ENCODE data around the gene BNIP2. TPM values are rescaled to one million over a fixed set of nuclear protein-coding genes. Genes with fewer than 3 reads are reported as not detected.
A peak's percentile ranks its signal among the peaks of the same experiment; 100 is the strongest.

Gene BNIP2
- total and polyA plus RNA-seq, 11 donors, result 36.8 to 103 (median 78.6) TPM

- ATAC-seq (no peak), DNase-seq (no peak)
- TF ChIP-seq CTCF (IDR thresholded peaks at IDR 0.05) (no peak), POLR2A (IDR thresholded peaks at IDR 0.05) (no peak)
- intact Hi-C loops (cut with DNase I), result no loop called here
- no peak overlapping the region for H3K4me3 ChIP-seq
- H3K27ac ChIP-seq, result no peak overlapping the region
- peaks cover 0 to 8% (median 0%) of the 10 kb centered on the region in 12 donors for H3K4me1 ChIP-seq
- no peaks in the 10 kb centered on the region for H3K27me3 ChIP-seq
- no peaks in the 10 kb centered on the region for H3K9me3 ChIP-seq
- WGBS, 4 donors, result 94 to 98% (median 96%) methylated on average over 23 of the region's 23 CpGs
- H3K36me3 ChIP-seq, result peaks cover 3 to 100% (median 100%) of the 10 kb centered on the region in 9 donors
These were observed 12.6 kb downstream of the BNIP2 start for GRCh38 chr15:59676565-59676964.

- WGBS, 4 donors, result 92 to 96% (median 93%) methylated on average over 3 of the region's 3 CpGs
These were observed 14.7 kb downstream of the BNIP2 start for GRCh38 chr15:59674361-59674877.

GRCh38 chr15:59668556-59668955 lies 20.6 kb downstream of the BNIP2 start:
- WGBS, 4 donors, result 79 to 94% (median 85%) methylated on average over 8 of the region's 8 CpGs
- H3K36me3 ChIP-seq, result peaks cover 2 to 100% (median 98%) of the 10 kb centered on the region in 9 donors
- TF ChIP-seq POLR2A (IDR thresholded peaks at IDR 0.05) (no peak), CTCF (IDR thresholded peaks at IDR 0.05) (no peak)

More at GRCh38 chr15:59674361-59674877, 14.7 kb downstream of the BNIP2 start:
- ATAC-seq, result no peak
- Histone ChIP-seq H3K4me3 (no peak overlapping the region), H3K27me3 (no peaks in the 10 kb centered on the region), H3K4me1 (peaks cover 0 to 8% (median 0%) of the 10 kb centered on the region in 12 donors), H3K9me3 (no peaks in the 10 kb centered on the region), H3K36me3 (peaks cover 5 to 100% (median 100%) of the 10 kb centered on the region in 9 donors), H3K27ac (no peak overlapping the region)
- no peak for DNase-seq
- TF ChIP-seq CTCF (IDR thresholded peaks at IDR 0.05), result no peak
- no peak for TF ChIP-seq POLR2A (IDR thresholded peaks at IDR 0.05)
- intact Hi-C loops (cut with DNase I), result no loop called here

GRCh38 chr15:59662260-59662659 lies 26.9 kb downstream of the BNIP2 start:
- H3K4me1 ChIP-seq, result peaks cover 0 to 17% (median 8%) of the 10 kb centered on the region in 12 donors
- H3K9me3 ChIP-seq, result no peaks in the 10 kb centered on the region
- ATAC-seq (no peak), DNase-seq (no peak)
- H3K36me3 ChIP-seq, result peaks cover 0 to 81% (median 70%) of the 10 kb centered on the region in 9 donors
- no peaks in the 10 kb centered on the region for H3K27me3 ChIP-seq
- no peak for TF ChIP-seq CTCF (IDR thresholded peaks at IDR 0.05)
- TF ChIP-seq POLR2A (IDR thresholded peaks at IDR 0.05), result no peak
- peak overlapping the region in 5 of 12 donors; percentile 4 to 31 (median 13) for H3K27ac ChIP-seq
- 26 to 40% (median 33%) methylated on average over 1 of the region's 1 CpG for WGBS, 4 donors
- intact Hi-C loops (cut with DNase I), result no loop called here
- no peak overlapping the region for H3K4me3 ChIP-seq

More at GRCh38 chr15:59668556-59668955, 20.6 kb downstream of the BNIP2 start:
- DNase-seq (no peak), ATAC-seq (no peak)
- H3K9me3 ChIP-seq, result no peaks in the 10 kb centered on the region
- no peak overlapping the region for H3K4me3 ChIP-seq
- no peaks in the 10 kb centered on the region for H3K27me3 ChIP-seq
- no peak overlapping the region for H3K27ac ChIP-seq
- intact Hi-C loops (cut with DNase I), result no loop called here
- H3K4me1 ChIP-seq, result no peaks in the 10 kb centered on the region
